A673 (cell line): ENCODE data around the gene ALG1. TPM values are rescaled to one million over a fixed set of nuclear protein-coding genes. Genes with fewer than 3 reads are reported as not detected.
"Not testable (repeated sequence)": the region's sequence is repeated elsewhere in the genome, so short reads cannot be mapped to it uniquely, and the experiment has no call there.

Experiments used
- BruUV-seq: library from RNA; stranded (reverse); fragments of 400-500 nt; replicated peaks from 2 replicates; lab custom pipeline; 2021; lab: Mats Ljungman, UMichigan
- CTCF ChIA-PET: fragments of 300-600 bp; sonication (Branson Sonifier 250); formaldehyde crosslinking; loops from one replicate; lab custom pipeline; 2022; ENCODE audit warnings: antibody characterized with exemption; lab: Charles Lee
- POLR2A ChIA-PET: fragments of 300-600 bp; sonication (Branson Sonifier 250); formaldehyde crosslinking; loops from one replicate; lab custom pipeline; 2022; ENCODE audit warnings: antibody characterized with exemption; ENCODE audit not compliant: low non-redundant PET; lab: Charles Lee
- DNase-seq: peaks from one replicate; pipeline ENCODE4 v3.0.0-alpha.2; 2015; ENCODE audit warnings: low spot score
- H3K27ac ChIP-seq: fragments of 200-600 bp; sonication (generic); 2 replicates; pipeline ENCODE4 v1.5.1; 2016; ENCODE audit warnings: mixed run types, low read depth, mild to moderate bottlenecking, mixed read lengths, antibody characterized with exemption, low read length; ENCODE audit not compliant: poor library complexity, severe bottlenecking
- H3K27me3 ChIP-seq: fragments of 200-600 bp; sonication (generic); replicated peaks from 2 replicates; pipeline ENCODE4 v1.6.1; 2017; ENCODE audit warnings: mixed run types, low read depth, mild to moderate bottlenecking, mixed read lengths, antibody characterized with exemption, low read length; ENCODE audit not compliant: insufficient read depth, poor library complexity
- H3K36me3 ChIP-seq: fragments of 200-600 bp; sonication (generic); 2 replicates; pipeline ENCODE4 v1.6.1; 2016; ENCODE audit warnings: mixed run types, mild to moderate bottlenecking, mixed read lengths, antibody characterized with exemption, low read length; ENCODE audit not compliant: insufficient read depth, poor library complexity, severe bottlenecking
- H3K4me1 ChIP-seq: fragments of 200-600 bp; sonication (generic); 2 replicates; pipeline ENCODE4 v1.6.1; 2017; ENCODE audit warnings: mixed run types, mild to moderate bottlenecking, mixed read lengths, antibody characterized with exemption, low read length; ENCODE audit not compliant: insufficient read depth, poor library complexity, severe bottlenecking
- H3K4me3 ChIP-seq: fragments of 200-600 bp; sonication (generic); 2 replicates; pipeline ENCODE4 v1.5.1; 2016; ENCODE audit warnings: low read depth, mixed run types, mild to moderate bottlenecking, mixed read lengths, low read length; ENCODE audit not compliant: poor library complexity, severe bottlenecking
- H3K9me3 ChIP-seq: fragments of 200-600 bp; sonication (generic); 2 replicates; pipeline ENCODE4 v1.6.1; 2016; ENCODE audit warnings: mixed run types, low read depth, mild to moderate bottlenecking, mixed read lengths, antibody characterized with exemption, low read length; ENCODE audit not compliant: poor library complexity, severe bottlenecking
- CTCF ChIP-seq: fragments of 300-800, 200-600 bp; sonication (generic); conservative IDR thresholded peaks from 2 replicates; pipeline ENCODE4 v1.5.1; 2017; ENCODE audit warnings: low read depth, mild to moderate bottlenecking, antibody characterized with exemption, low read length, moderate library complexity, mixed read lengths
- EZH2 ChIP-seq: fragments of 200-600 bp; sonication (generic); IDR thresholded peaks from 2 replicates; pipeline ENCODE4 v1.6.1; 2017; ENCODE audit warnings: borderline replicate concordance, low read depth, mild to moderate bottlenecking, mixed read lengths, antibody characterized with exemption, low read length; ENCODE audit not compliant: poor library complexity, severe bottlenecking
- intact Hi-C: fragments of 100-400 bp; cut with micrococcal nuclease; formaldehyde crosslinking; loops from one replicate; pipeline ENCODE4 v1.10.0; 2022; ENCODE audit not compliant: unreplicated experiment
- total RNA-seq: library from RNA; stranded (reverse); gene quantifications from 2 replicates; pipeline ENCODE4 v1.2.3, GENCODE V29; 2021

ALG1 gene
- total RNA-seq, 1 experiment from 2014 or later, result 29.8 TPM

DNA sequence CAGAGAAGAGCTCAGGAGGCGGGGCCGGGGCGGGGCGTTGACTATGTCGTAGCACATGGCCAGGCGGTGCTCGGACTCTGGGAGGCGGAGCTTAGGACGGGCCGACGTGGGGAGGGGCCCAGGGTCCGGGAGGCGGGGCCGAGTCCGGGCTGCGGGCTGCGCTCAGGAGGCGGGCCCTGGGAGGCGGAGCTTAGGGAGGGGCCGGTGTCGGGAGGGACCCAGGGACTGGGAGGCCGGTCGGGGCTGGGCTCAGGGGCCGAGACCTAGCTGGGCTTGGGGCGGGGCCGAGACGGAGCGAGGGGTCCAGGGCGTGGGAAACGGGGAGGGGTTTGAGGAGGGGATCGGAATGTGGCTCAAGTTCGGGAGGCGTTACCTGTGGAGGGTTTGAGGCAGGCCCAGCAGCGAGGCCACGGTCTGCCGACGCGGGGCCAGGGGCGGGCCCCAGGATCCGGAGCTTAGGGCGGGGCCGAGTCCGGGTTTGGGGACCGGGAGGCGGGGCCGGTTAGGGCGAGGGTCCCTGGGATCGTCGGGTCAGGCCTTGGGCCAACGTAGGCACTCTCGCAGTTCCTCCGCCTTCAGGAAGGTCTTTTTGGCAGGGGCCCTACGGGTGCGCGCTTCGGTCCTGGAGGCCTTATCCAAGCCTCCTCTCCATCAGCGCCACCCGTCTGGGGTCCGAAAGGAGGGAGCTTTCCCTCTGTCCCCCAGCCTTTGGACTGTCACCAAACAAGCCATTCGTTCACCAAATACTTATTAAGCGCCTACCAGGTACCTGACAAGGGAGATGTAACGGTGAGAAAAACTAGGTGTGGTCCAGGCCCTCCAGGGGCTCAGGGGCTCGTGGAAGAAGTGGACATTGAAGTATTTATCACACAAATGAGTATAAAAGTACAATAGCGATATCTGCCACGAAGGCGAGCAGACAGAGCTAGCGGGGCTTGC, 26.8 kb downstream of the ALG1 start:
- peak overlapping the region; percentile 60 for H3K4me3 ChIP-seq
- H3K36me3 ChIP-seq, POLR2A ChIA-PET, BruUV-seq, H3K9me3 ChIP-seq, H3K4me1 ChIP-seq, CTCF ChIA-PET, H3K27me3 ChIP-seq: not testable (repeated sequence)
- peak; percentile 66 for DNase-seq
- H3K27ac ChIP-seq, result peak overlapping the region; percentile 77
- intact Hi-C loops, result loop anchor here (10.0 kb wide), 1 partner anchor 254 kb away; the partner anchor contains the start of genes GLYR1 and UBN1

- DNase-seq, POLR2A ChIA-PET, CTCF ChIA-PET, H3K27me3 ChIP-seq, H3K4me1 ChIP-seq, H3K27ac ChIP-seq, H3K9me3 ChIP-seq, BruUV-seq, H3K4me3 ChIP-seq, H3K36me3 ChIP-seq: not testable (repeated sequence)
- intact Hi-C loops, result loop anchor here (10.0 kb wide), 1 partner anchor 254 kb away; the partner anchor contains the start of genes GLYR1 and UBN1
Measured at GRCh38 chr16:5099174-5099573, 27.5 kb downstream of the ALG1 start.

GRCh38 chr16:5103296-5104032, 31.8 kb downstream of the ALG1 start:
- BruUV-seq, H3K9me3 ChIP-seq, H3K27ac ChIP-seq, H3K27me3 ChIP-seq, H3K4me3 ChIP-seq, H3K36me3 ChIP-seq, intact Hi-C loops, DNase-seq, CTCF ChIA-PET, H3K4me1 ChIP-seq, POLR2A ChIA-PET: not testable (repeated sequence)

- H3K4me1 ChIP-seq, H3K36me3 ChIP-seq, H3K9me3 ChIP-seq, intact Hi-C loops, DNase-seq, CTCF ChIA-PET, POLR2A ChIA-PET, BruUV-seq, H3K27me3 ChIP-seq, H3K27ac ChIP-seq, H3K4me3 ChIP-seq: not testable (repeated sequence)
Measured at GRCh38 chr16:5105039-5105438, 33.4 kb downstream of the ALG1 start.

- CTCF ChIA-PET, result no interaction called here
- intact Hi-C loops, result no loop called here
- no peak overlapping the region for H3K27ac ChIP-seq
- H3K4me3 ChIP-seq, result no peak overlapping the region
- DNase-seq, result no peak
- BruUV-seq, result no TSS peak
- H3K4me1 ChIP-seq, result no peaks in the 10 kb centered on the region
- no peaks in the 10 kb centered on the region for H3K27me3 ChIP-seq
- no peaks in the 10 kb centered on the region for H3K9me3 ChIP-seq
- H3K36me3 ChIP-seq, result no peaks in the 10 kb centered on the region
- no peak for TF ChIP-seq EZH2
- no peak for TF ChIP-seq CTCF
- POLR2A ChIA-PET, result no interaction called here
Measured at GRCh38 chr16:5108505-5109158, 37.0 kb downstream of the ALG1 start.

DNA sequence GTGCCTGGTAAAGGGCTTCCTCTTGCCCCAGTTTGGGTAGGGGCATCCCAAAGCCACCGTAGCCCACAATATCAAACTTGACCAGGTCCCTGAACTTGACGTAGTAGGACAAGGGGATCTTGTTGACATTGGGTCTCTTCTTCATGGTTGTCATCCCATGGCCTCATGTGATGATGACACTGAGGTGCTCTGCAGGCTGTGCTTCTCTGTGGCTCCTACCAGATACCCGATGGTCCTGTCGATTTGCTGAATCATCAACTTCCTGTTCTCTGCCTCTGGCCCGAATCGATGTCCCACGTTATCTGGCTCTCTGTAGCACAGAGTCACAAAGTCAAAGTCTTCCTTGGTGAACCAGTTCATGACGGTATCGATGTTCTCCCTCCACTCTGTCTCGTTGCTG, 39.3 kb downstream of the ALG1 start:
- H3K27me3 ChIP-seq, H3K4me1 ChIP-seq, BruUV-seq, H3K4me3 ChIP-seq, H3K9me3 ChIP-seq, H3K27ac ChIP-seq, intact Hi-C loops, H3K36me3 ChIP-seq, DNase-seq, CTCF ChIA-PET, POLR2A ChIA-PET: not testable (repeated sequence)
